HG03460 (cell line): ENCODE results near the gene KLHL22.
"Not testable (repeated sequence)": the region's sequence is repeated elsewhere in the genome, so short reads cannot be mapped to it uniquely, and the experiment has no call there.

Experiments
- ATAC-seq: cut with Tn5 transposase; IDR thresholded peaks from one replicate; pipeline ENCODE4 v1.9.1; 2021; ENCODE audit not compliant: unreplicated experiment

KLHL22 gene

DNA sequence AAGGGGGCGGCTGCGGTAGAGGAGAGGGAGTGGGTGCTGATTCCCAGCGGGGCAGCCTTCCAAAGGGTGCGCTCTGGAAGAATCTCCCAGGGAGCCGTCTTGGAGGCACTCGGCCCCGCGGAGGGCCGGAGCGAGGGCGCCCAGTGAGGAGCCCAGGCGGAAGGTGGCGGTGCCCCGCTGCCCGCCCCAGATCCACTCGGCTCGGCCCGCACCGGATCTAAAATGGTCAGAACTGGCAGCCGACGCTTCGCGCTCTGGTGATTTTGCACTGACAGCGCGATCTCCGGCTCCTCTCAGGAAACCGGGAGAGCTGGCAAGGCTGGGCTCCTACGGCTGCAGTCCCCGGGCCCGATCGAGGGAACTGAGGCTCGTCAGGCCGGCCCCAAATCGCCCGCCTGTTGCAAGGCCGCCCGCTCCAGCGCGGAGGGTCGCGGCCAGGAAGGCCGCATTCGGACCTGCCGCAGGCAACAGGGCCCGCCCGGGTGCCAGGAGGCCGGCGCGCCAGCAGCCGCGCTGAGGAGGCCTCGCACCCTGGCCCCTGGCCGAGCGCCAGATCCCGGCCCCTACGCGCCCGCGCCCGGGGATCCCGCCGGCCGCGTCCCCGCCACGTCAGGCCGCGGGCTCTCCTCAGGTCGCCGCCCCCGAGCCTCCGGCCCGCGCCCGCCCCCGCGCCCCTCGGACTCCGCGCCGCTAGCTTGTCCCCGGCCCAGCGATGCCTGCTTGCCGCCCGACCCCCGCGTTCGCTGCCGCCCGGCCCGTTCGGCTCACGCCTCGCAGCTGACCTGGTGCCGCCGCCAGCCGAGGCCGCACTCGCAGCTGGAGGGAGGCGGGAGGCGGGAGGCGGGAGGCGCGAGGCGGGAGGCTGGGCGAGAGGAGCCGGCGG is at the start of gene KLHL22:
KLHL22 (minus strand) TSS at position 818 of the 883 bp plus-strand sequence. CDS start 6,584 bp downstream, outside the sequence.
- ATAC-seq = peak; percentile 22

- not testable (repeated sequence) for ATAC-seq
Measured at GRCh38 chr22:20545318-20545634, 49.7 kb upstream of the KLHL22 start.

DNA sequence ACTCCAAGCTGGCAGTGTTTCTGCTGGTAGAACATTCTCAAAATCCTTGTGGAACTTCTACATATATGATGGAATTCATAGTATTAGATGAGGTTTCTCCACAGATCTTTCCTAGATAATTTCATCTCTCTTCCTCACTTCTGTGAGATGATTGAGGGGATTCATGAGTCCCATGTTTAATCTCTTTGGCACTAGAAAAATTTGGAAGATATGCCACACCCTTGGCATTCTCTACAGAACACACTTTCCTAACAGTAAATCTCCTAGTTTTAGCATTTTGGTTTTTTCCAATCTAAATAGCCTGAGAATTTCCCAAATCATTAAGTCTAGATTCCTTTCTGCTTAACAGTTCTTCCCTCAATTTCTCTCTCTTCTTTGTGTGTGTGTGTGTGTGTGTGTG is 47.1 kb upstream of the KLHL22 start:
- ATAC-seq = no peak

DNA sequence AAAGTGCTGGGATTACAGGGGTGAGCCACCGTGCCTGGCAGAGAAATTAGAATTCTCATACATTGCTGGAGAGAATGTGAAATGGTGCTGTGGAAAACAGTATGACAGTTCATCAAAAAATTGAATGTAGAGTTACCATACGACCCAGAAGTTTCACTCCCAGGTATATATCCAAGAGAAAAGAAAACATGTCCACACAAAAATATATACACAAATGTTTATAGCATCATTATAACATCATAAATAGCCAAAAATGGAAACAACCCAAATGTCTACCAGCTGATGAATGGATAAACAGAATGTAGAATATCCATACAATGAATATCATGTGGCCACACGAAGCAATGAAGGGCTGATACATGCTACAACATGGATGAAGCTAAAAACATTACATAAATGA is 46.5 kb upstream of the KLHL22 start:
- ATAC-seq = no peak

GRCh38 chr22:20538875-20539274 is 43.3 kb upstream of the KLHL22 start:
- ATAC-seq = not testable (repeated sequence)

- no peak for ATAC-seq
Measured at GRCh38 chr22:20537983-20538382, 42.4 kb upstream of the KLHL22 start.

DNA sequence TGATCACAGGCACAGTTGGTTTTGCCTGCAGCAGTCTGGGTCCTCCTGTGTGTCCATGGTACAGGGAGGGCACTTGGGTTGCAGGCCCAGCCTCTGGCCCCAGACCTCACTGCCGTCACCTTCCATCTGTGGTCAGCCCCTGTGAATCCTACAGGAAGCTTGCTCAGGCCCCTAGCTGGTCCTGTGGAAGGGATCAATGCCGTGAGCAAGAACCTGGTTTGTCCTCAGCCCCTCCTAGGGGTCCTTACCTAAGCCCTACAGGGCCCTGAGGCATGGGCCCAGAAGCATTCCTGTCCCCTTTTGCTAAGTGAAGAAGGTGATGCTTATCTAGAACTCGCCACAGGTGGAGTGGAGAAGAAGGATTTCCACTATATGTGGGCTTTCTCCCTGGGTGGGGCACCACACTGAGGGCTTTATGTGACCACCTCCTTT is 41.7 kb upstream of the KLHL22 start:
- ATAC-seq = no peak

GRCh38 chr22:20536590-20537324 is 41.2 kb upstream of the KLHL22 start:
- no peak for ATAC-seq

DNA sequence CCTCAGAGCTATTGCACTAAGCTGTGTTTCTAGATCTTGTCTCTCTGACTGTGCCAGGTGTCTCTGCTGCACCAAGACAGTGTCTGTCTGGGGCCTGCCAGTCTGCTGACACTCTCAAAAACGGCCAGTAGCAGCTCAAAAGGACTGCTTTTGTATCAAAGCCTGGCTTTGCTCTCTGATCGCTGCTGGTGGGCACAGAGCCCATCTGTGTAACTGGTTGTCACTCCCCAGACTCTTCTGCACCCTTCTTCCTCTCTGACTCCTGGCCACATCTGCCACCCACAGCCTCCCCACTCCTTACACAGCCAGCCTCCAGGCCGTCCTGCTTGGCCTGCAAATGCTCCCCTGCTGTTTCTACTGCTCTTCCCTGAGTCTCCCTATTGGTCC is 38.3 kb upstream of the KLHL22 start:
- no peak for ATAC-seq

GRCh38 chr22:20533095-20533878 is 37.7 kb upstream of the KLHL22 start:
- ATAC-seq = no peak

DNA sequence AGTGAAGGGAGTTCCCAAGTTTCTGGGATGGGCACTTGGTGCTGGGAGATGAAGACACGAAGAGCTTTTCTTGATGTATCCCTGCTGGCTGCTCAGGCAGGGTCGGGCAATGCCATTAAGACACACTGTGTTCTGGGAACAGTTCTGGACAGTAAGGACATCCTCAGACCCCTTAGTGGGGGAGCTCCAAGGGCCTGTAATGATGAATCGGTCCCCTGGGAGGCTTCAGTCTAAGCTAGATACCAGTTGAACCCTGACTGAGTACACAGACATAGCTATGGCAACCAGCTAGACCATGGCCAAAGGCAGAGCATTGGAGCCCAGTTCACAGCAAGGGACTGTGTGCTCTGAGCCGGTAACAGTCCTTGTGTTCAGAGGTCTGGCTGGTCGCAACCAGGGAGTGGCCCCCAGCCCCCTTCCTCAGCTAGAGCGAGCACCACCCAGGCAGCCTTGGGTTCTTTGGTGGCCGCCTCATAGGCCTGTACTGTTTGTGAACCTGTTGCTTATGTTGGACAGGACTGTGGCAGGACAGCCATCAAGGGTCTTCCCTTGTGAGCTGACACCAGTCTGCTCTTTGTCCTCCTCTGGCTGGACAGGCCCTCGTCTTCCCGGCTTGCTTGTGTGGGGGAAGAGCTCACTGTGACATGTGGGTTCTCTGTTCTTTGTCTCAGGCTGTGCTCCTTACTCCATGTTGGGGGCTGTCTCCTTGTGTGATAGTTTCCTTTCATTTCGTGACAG is 36.8 kb upstream of the KLHL22 start:
- ATAC-seq = no peak

DNA sequence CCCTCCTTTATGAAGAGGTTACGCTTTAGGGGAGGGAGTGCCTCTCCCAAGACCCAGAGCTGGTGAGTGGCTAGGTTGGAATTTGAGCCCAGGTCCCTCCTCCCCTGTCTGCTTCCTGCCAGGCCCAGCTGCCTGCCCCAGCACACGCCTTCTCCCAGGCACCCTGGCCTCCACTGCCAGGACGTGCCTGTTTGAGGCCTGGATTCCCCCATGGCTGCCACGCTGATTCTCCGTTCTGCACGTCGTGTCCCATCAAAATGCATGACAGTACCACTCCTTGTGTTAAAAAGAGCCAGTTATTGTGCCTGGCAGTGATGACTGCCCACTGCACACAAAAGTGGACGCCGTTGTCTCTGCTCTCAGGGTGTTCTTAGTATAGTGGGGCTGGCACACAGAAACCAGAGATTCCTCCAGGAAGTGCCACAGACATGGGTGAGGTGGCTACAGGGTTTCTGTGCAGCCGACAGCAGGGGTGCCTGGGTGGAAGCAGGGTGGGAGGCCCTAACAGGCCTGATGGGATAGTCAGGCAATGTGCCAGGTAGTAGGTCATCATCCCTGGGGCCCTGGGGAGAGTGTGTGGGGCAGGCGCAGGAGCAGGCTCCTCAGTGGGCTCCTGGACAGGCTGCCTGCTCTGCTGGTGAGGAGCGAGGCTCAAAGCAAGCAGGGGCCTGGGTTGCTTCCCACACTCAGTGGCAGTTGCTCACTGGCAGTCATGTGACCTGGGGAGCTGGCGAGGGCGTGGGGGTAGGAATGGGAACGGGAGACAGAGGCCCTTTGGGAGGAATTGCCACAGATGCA is 36.0 kb upstream of the KLHL22 start:
- ATAC-seq = no peak

DNA sequence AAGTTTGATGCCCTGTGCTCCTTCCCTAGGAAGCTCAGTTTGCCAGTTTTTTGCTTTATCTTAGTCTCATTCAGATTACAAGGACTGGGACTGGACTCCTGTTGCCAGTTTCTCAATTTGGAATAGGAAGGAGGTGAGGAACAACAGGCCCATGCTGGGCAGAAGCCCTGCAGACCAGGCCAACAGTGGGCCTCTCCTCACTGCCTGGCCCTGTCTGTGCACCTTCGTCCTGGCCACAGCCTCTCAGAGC is 35.5 kb upstream of the KLHL22 start:
- ATAC-seq = no peak

- ATAC-seq = no peak
Measured at GRCh38 chr22:20530368-20531153, 35.0 kb upstream of the KLHL22 start.

DNA sequence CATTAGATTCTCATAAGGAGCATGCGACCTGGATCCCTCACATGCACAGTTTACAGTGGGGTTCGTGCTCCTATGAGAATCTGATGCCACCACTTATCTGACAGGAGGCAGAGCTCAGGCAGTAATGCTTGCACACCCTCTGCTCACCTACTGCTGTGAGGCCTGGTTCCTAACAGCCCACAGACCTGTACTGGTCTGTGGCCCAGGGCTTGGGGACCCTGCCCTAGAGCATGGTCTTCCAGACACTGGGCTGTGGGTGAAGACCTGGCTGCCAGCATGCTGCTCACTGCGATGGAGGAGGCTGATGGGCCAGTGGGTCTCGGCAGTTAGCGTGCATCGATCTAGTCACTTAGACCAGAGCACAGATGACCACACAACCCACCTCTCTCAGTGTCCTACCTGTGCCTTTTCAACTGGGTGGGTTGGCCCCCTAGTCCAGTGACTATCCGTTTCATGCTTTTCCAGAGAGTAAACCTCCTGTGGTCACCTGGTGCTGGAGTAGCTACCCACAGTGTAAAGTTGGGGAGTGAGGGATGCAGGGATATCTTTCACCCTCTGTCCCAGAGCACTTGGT is 32.9 kb upstream of the KLHL22 start:
- ATAC-seq = no peak

DNA sequence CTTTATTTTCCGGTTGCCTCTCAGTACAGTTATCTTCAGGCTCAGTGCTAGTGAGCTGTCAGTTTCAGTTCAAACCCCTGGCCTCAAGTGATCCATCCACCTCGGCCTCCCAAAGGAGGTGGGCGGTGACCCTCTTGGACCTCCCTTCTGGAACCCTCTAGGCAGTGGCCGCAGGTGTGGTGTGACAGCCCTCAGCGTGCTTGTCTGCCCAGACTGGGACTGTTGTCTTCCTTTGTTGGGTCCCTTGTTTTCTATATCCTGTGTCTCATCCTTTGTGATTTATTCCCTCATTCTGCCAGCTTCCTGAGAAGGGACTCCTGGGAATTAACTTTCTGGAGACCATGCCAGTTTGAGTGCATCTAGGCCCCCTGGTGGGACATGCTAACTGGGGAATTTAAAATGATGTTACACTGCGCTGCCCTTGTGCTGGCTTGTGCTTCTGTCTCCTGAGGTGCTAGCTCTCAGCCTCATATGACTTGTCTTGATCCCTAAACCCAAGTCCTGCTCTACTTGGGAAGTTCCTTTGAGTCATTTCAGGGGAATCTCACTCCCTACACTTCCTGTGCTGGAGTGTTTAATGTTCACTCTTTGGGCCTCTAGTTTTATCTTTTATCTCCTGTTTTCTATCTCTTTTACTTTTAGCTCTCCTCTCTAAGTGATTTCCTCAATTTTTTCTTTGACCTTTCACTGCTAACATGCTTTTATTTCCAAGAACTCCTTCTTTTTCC is 31.2 kb upstream of the KLHL22 start:
- ATAC-seq = no peak

DNA sequence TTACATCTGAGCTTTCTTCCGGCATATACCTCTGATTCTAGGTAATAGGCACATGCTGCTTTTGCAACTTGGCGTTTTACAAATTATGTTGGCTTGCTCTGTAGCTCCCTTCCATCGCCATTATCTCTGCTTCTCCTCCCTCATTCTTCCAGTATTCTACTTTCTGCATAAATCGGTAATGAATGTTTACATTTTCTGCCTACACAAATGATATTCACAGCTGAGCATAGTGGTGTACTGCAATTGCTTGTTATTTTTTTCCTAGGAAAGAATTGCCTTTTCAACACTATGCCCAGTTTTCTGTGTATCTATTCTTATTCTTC is 30.7 kb upstream of the KLHL22 start:
- no peak for ATAC-seq

GRCh38 chr22:20525048-20525447 is 29.5 kb upstream of the KLHL22 start:
- ATAC-seq = no peak

DNA sequence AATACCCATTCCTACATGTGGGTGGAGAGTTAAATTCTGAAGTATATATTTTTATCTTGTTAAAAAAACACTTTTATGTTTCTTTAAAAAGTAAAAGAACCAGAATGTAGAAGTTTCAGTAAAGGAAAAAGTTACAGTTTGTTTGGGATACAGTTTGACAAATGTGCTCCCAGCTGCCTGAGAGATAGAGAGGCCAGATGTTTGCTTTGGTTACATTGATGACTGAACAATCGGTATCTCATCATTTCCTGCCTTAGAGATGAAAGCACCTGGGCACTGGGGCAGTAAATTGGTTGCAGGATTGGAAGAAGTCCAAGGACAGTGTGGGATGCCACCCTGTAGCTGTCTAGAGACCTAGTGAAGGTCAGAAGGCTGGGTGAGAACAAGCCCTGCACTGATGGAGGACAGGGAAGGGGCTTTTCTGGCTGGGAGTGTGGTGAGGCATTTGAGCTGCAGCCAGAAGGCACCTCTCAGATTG is 28.4 kb upstream of the KLHL22 start:
- no peak for ATAC-seq
